Activated CD4-positive, alpha-beta T cell treated with anti-CD3 and anti-CD28 coated beads, Interleukin-2, amount 10 ng/mL, durations not matched to agents 7 days and 5 days (primary cell): Measurements from ENCODE around the gene CFAP410. TPM values are rescaled to one million over a fixed set of nuclear protein-coding genes. Genes with fewer than 3 reads are reported as not detected.

ENCODE experiments used
- CTCF ChIA-PET: fragments of 350-600 bp; sonication (Branson Sonifier 250); formaldehyde crosslinking; loops from one replicate; lab custom pipeline; 2021; ENCODE audit warnings: antibody characterized with exemption; lab: Charles Lee
- POLR2A ChIA-PET: fragments of 350-600 bp; sonication (Branson Sonifier 250); formaldehyde crosslinking; loops from one replicate; lab custom pipeline; 2021; ENCODE audit warnings: antibody characterized with exemption; lab: Charles Lee
- DNase-seq: peaks from one replicate; pipeline ENCODE4 v3.0.0-alpha.2; 2020
- H3K27ac Mint-ChIP-seq: one replicate; pipeline ENCODE4 v1.8.0; 2021; ENCODE audit warnings: mild to moderate bottlenecking, moderate library complexity, mixed read lengths
- H3K27me3 Mint-ChIP-seq: one replicate; pipeline ENCODE4 v1.8.0; 2021; ENCODE audit warnings: mixed read lengths
- H3K36me3 Mint-ChIP-seq: one replicate; pipeline ENCODE4 v1.8.0; 2021; ENCODE audit warnings: low read depth, mixed read lengths
- H3K4me1 Mint-ChIP-seq: one replicate; pipeline ENCODE4 v1.8.0; 2021; ENCODE audit warnings: mixed read lengths
- H3K4me3 Mint-ChIP-seq: one replicate; pipeline ENCODE4 v1.8.0; 2021; ENCODE audit warnings: mild to moderate bottlenecking, moderate library complexity, mixed read lengths
- H3K9me3 Mint-ChIP-seq: one replicate; pipeline ENCODE4 v1.8.0; 2021; ENCODE audit warnings: mixed read lengths
- total RNA-seq, 2 experiments: library from RNA; stranded (reverse); gene quantifications; one replicate each; pipeline ENCODE4 v1.2.3, GENCODE V29; 2021

Gene CFAP410
- 10 to 100 TPM; 11.6 to 16.0 TPM for total RNA-seq

- ChIA-PET POLR2A (no interaction called here), CTCF (interaction anchor here (1.0 to 1.4 kb wide), 3 partner anchors 113 to 326 kb away, joined by 3 read pairs; no protein-coding TSS in a partner anchor)
- H3K9me3 Mint-ChIP-seq: no peaks in the 10 kb centered on the region
- peak; percentile 94 for DNase-seq
- peaks cover 26% of the 10 kb centered on the region for H3K4me1 Mint-ChIP-seq
- H3K27ac Mint-ChIP-seq: peak within 1 kb of the TSS; percentile 96
- peaks cover 2% of the 10 kb centered on the region for H3K36me3 Mint-ChIP-seq
- no peaks in the 10 kb centered on the region for H3K27me3 Mint-ChIP-seq
- peak within 1 kb of the TSS; percentile 89 for H3K4me3 Mint-ChIP-seq
These were observed at the start of gene CFAP410 for GRCh38 chr21:44338971-44339910. TSS of gene CFAP410 (minus strand) at chr21:44339390. CDS start at chr21:44339194, 196 bp downstream.

GRCh38 chr21:44384968-44385367, 45.8 kb upstream of the CFAP410 start:
- H3K9me3 Mint-ChIP-seq: peaks cover 24% of the 10 kb centered on the region
- no peaks in the 10 kb centered on the region for H3K4me1 Mint-ChIP-seq
- peaks cover 38% of the 10 kb centered on the region for H3K36me3 Mint-ChIP-seq
- no peak for DNase-seq
- ChIA-PET POLR2A (no interaction called here), CTCF (no interaction called here)
- H3K27ac Mint-ChIP-seq: no peak overlapping the region
- no peak overlapping the region for H3K4me3 Mint-ChIP-seq
- H3K27me3 Mint-ChIP-seq: peaks cover 4% of the 10 kb centered on the region

GRCh38 chr21:44383216-44383615, 44.0 kb upstream of the CFAP410 start:
- Mint-ChIP-seq H3K27me3 (peaks cover 3% of the 10 kb centered on the region), H3K36me3 (peaks cover 41% of the 10 kb centered on the region), H3K27ac (no peak overlapping the region), H3K4me3 (no peak overlapping the region), H3K9me3 (peaks cover 24% of the 10 kb centered on the region), H3K4me1 (no peaks in the 10 kb centered on the region)
- ChIA-PET POLR2A (no interaction called here), CTCF (no interaction called here)
- DNase-seq: no peak

GRCh38 chr21:44382536-44382935, 43.3 kb upstream of the CFAP410 start:
- DNase-seq: no peak
- peaks cover 43% of the 10 kb centered on the region for H3K36me3 Mint-ChIP-seq
- ChIA-PET CTCF (no interaction called here), POLR2A (no interaction called here)
- H3K4me1 Mint-ChIP-seq: no peaks in the 10 kb centered on the region
- H3K9me3 Mint-ChIP-seq: peaks cover 24% of the 10 kb centered on the region
- no peak overlapping the region for H3K27ac Mint-ChIP-seq
- H3K27me3 Mint-ChIP-seq: no peaks in the 10 kb centered on the region
- no peak overlapping the region for H3K4me3 Mint-ChIP-seq

GRCh38 chr21:44381874-44382273, 42.7 kb upstream of the CFAP410 start:
- H3K9me3 Mint-ChIP-seq: peaks cover 24% of the 10 kb centered on the region
- H3K27me3 Mint-ChIP-seq: no peaks in the 10 kb centered on the region
- peaks cover 45% of the 10 kb centered on the region for H3K36me3 Mint-ChIP-seq
- no peaks in the 10 kb centered on the region for H3K4me1 Mint-ChIP-seq
- ChIA-PET CTCF (no interaction called here), POLR2A (no interaction called here)
- no peak overlapping the region for H3K4me3 Mint-ChIP-seq
- DNase-seq: no peak
- H3K27ac Mint-ChIP-seq: no peak overlapping the region

GRCh38 chr21:44380876-44381275, 41.7 kb upstream of the CFAP410 start:
- no peak overlapping the region for H3K4me3 Mint-ChIP-seq
- H3K27ac Mint-ChIP-seq: no peak overlapping the region
- peaks cover 4% of the 10 kb centered on the region for H3K4me1 Mint-ChIP-seq
- CTCF ChIA-PET: interaction anchor here (1.0 kb wide), 1 partner anchor 12 kb away, joined by 4 read pairs; no protein-coding TSS in a partner anchor
- H3K27me3 Mint-ChIP-seq: no peaks in the 10 kb centered on the region
- POLR2A ChIA-PET: no interaction called here
- H3K36me3 Mint-ChIP-seq: peaks cover 52% of the 10 kb centered on the region
- peaks cover 20% of the 10 kb centered on the region for H3K9me3 Mint-ChIP-seq
- no peak for DNase-seq

GRCh38 chr21:44379991-44380865, 41.0 kb upstream of the CFAP410 start:
- Mint-ChIP-seq H3K4me1 (peaks cover 10% of the 10 kb centered on the region), H3K9me3 (peaks cover 15% of the 10 kb centered on the region), H3K27ac (no peak overlapping the region), H3K36me3 (peaks cover 54% of the 10 kb centered on the region), H3K27me3 (no peaks in the 10 kb centered on the region), H3K4me3 (no peak overlapping the region)
- POLR2A ChIA-PET: no interaction called here
- DNase-seq: no peak
- CTCF ChIA-PET: interaction anchor here (1.0 kb wide), 1 partner anchor 11 kb away, joined by 4 read pairs; no protein-coding TSS in a partner anchor

GRCh38 chr21:44379515-44379848, 40.3 kb upstream of the CFAP410 start:
- H3K9me3 Mint-ChIP-seq: peaks cover 12% of the 10 kb centered on the region
- DNase-seq: no peak
- H3K4me1 Mint-ChIP-seq: peaks cover 18% of the 10 kb centered on the region
- H3K27me3 Mint-ChIP-seq: no peaks in the 10 kb centered on the region
- CTCF ChIA-PET: no interaction called here
- H3K36me3 Mint-ChIP-seq: peaks cover 53% of the 10 kb centered on the region
- H3K4me3 Mint-ChIP-seq: no peak overlapping the region
- POLR2A ChIA-PET: no interaction called here
- no peak overlapping the region for H3K27ac Mint-ChIP-seq

- Mint-ChIP-seq H3K9me3 (peaks cover 9% of the 10 kb centered on the region), H3K4me1 (peaks cover 23% of the 10 kb centered on the region), H3K4me3 (no peak overlapping the region), H3K36me3 (peaks cover 50% of the 10 kb centered on the region), H3K27me3 (no peaks in the 10 kb centered on the region), H3K27ac (no peak overlapping the region)
- DNase-seq: no peak
- ChIA-PET POLR2A (no interaction called here), CTCF (no interaction called here)
These were observed 39.7 kb upstream of the CFAP410 start for GRCh38 chr21:44378646-44379514.

GRCh38 chr21:44377922-44378645, 38.9 kb upstream of the CFAP410 start:
- H3K9me3 Mint-ChIP-seq: peaks cover 5% of the 10 kb centered on the region
- CTCF ChIA-PET: no interaction called here
- H3K4me1 Mint-ChIP-seq: peaks cover 29% of the 10 kb centered on the region
- POLR2A ChIA-PET: no interaction called here
- H3K27ac Mint-ChIP-seq: no peak overlapping the region
- H3K4me3 Mint-ChIP-seq: no peak overlapping the region
- H3K36me3 Mint-ChIP-seq: peaks cover 48% of the 10 kb centered on the region
- no peaks in the 10 kb centered on the region for H3K27me3 Mint-ChIP-seq
- DNase-seq: no peak

- peaks cover 44% of the 10 kb centered on the region for H3K36me3 Mint-ChIP-seq
- H3K27me3 Mint-ChIP-seq: no peaks in the 10 kb centered on the region
- CTCF ChIA-PET: no interaction called here
- no peak overlapping the region for H3K4me3 Mint-ChIP-seq
- POLR2A ChIA-PET: no interaction called here
- peaks cover 5% of the 10 kb centered on the region for H3K9me3 Mint-ChIP-seq
- peaks cover 29% of the 10 kb centered on the region for H3K4me1 Mint-ChIP-seq
- H3K27ac Mint-ChIP-seq: no peak overlapping the region
- no peak for DNase-seq
These were observed 38.2 kb upstream of the CFAP410 start for GRCh38 chr21:44377201-44377921.
